SK-N-SH (cell line): ENCODE results near the gene BNIP3.

Experiments
- EP300 ChIP-seq, 2 experiments: IDR thresholded peaks; 2 replicates each; pipeline versions ENCODE4 v1.4.0 to v1.6.1; 2012; ENCODE audit warnings: borderline replicate concordance in 1 of 2, low read depth in 1 of 2, low read length in 1 of 2
- NFIC ChIP-seq: IDR thresholded peaks from 2 replicates; pipeline ENCODE4 v1.4.0; 2012; ENCODE audit warnings: borderline replicate concordance
- RAD21 ChIP-seq: IDR thresholded peaks from 2 replicates; pipeline ENCODE4 v1.6.1; 2012; ENCODE audit warnings: mild to moderate bottlenecking, low read length
- TF ChIP-seq, protein P1 (sequence below): fragments of 200-600 bp; sonication (generic); IDR thresholded peaks from 2 replicates; pipeline ENCODE4 v1.6.1; 2017; ENCODE audit warnings: antibody characterized with exemption, mild to moderate bottlenecking, moderate library complexity

DNA sequence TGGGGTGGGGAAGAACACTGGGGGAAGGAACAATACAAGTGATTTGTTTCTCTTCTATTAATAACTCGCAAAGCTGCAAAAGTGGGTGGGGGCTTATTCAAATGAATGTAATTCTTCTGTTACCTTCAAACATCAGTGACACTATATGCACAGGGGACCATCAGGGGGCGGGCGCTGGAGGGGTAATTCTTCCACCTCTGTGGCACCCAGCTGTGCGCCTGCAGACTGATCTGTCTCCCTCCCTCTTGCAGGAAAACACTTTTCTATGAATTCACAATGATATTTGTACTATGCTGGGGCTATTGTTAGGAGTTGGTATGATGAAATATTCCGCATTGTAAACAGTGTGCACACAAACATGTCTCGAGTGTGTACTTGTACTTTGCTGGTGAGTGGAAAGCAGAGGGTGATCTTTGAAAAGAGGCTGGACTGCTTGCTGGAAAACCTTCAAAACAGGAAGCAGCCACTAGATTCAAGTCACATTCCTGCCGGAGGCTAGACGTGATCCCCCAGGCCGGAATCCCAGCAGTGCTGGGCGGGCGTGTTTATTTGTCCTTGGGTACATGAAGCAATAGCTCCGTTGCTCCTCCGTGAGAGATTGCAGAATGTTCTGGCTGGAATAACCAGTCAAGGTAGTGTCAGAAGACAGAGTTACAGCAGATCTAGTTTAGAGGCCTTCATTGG is 15.8 kb upstream of the BNIP3 start:
- no peak for TF ChIP-seq NFIC
- TF ChIP-seq EP300 (IDR thresholded peaks at IDR 0.05; ENCODE audit: borderline replicate concordance in 1 of 2, low read depth in 1 of 2, low read length in 1 of 2) = no peak
- TF ChIP-seq, protein P1, sequence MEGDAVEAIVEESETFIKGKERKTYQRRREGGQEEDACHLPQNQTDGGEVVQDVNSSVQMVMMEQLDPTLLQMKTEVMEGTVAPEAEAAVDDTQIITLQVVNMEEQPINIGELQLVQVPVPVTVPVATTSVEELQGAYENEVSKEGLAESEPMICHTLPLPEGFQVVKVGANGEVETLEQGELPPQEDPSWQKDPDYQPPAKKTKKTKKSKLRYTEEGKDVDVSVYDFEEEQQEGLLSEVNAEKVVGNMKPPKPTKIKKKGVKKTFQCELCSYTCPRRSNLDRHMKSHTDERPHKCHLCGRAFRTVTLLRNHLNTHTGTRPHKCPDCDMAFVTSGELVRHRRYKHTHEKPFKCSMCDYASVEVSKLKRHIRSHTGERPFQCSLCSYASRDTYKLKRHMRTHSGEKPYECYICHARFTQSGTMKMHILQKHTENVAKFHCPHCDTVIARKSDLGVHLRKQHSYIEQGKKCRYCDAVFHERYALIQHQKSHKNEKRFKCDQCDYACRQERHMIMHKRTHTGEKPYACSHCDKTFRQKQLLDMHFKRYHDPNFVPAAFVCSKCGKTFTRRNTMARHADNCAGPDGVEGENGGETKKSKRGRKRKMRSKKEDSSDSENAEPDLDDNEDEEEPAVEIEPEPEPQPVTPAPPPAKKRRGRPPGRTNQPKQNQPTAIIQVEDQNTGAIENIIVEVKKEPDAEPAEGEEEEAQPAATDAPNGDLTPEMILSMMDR = no peak
- no peak for TF ChIP-seq RAD21
